ENCODE measurements around the gene NR1H3.

GRCh38 chr11:47280860-47281259, 23.1 kb downstream of the NR1H3 start:
- TF ChIP-seq, protein P1, sequence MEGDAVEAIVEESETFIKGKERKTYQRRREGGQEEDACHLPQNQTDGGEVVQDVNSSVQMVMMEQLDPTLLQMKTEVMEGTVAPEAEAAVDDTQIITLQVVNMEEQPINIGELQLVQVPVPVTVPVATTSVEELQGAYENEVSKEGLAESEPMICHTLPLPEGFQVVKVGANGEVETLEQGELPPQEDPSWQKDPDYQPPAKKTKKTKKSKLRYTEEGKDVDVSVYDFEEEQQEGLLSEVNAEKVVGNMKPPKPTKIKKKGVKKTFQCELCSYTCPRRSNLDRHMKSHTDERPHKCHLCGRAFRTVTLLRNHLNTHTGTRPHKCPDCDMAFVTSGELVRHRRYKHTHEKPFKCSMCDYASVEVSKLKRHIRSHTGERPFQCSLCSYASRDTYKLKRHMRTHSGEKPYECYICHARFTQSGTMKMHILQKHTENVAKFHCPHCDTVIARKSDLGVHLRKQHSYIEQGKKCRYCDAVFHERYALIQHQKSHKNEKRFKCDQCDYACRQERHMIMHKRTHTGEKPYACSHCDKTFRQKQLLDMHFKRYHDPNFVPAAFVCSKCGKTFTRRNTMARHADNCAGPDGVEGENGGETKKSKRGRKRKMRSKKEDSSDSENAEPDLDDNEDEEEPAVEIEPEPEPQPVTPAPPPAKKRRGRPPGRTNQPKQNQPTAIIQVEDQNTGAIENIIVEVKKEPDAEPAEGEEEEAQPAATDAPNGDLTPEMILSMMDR (IDR thresholded peaks at IDR 0.05; ENCODE audit: insufficient read depth, low read length, poor library complexity, severe bottlenecking): no peak
- TF ChIP-seq EZH2phosphoT487 (conservative IDR thresholded peaks at IDR 0.05; ENCODE audit: low read length): no peak

Measured in SU-DHL-6 (cell line).